HEK293 (cell line): Measurements from ENCODE around the gene HEATR3.

ENCODE experiments used
- CTCF ChIA-PET: fragments of 350-600 bp; formaldehyde crosslinking; extraction: SDS; loops from one replicate; lab custom pipeline; 2021; ENCODE audit warnings: antibody characterized with exemption; lab: Yijun Ruan, JAX
- POLR2A ChIA-PET: fragments of 300-600 bp; formaldehyde crosslinking; extraction: SDS; loops from one replicate; lab custom pipeline; 2020; ENCODE audit warnings: antibody characterized with exemption, inconsistent platforms; lab: Yijun Ruan, JAX
- H3K27ac ChIP-seq: fragments of 200-500 bp; sonication (Bioruptor generic); 2 replicates; pipeline ENCODE4 v1.5.1; 2014; ENCODE audit warnings: low read depth, low read length, control low read depth, inconsistent platforms; ENCODE audit errors: extremely low read depth
- H3K36me3 ChIP-seq, 2 experiments: fragments of 200-500 bp in 1 of 2; sonication (Bioruptor generic) in 1 of 2; 1 replicate in 1 of 2; 2 replicates in 1 of 2; pipeline ENCODE4 v1.5.1; 2014 to 2017; ENCODE audit warnings: inconsistent platforms in 2 of 2, low read length in 2 of 2; ENCODE audit not compliant: control insufficient read depth in 2 of 2, insufficient read depth in 1 of 2
- H3K4me1 ChIP-seq: fragments of 200-500 bp; sonication (Bioruptor generic); 2 replicates; pipeline ENCODE4 v1.5.1; 2014; ENCODE audit warnings: mild to moderate bottlenecking, low read length, inconsistent platforms; ENCODE audit not compliant: control insufficient read depth, insufficient read depth
- H3K4me3 ChIP-seq: 2 replicates; pipeline ENCODE4 v1.5.1; 2011; ENCODE audit warnings: low read depth, mild to moderate bottlenecking, control low read depth, low read length, moderate library complexity
- H3K9me3 ChIP-seq: fragments of 200-500 bp; sonication (Bioruptor generic); 2 replicates; pipeline ENCODE4 v1.5.1; 2014; ENCODE audit warnings: low read depth, low read length, inconsistent platforms; ENCODE audit not compliant: control insufficient read depth, insufficient read depth
- BCL11A ChIP-seq: fragments of 450-650 bp; formaldehyde crosslinking; IDR thresholded peaks from 2 replicates; pipeline ENCODE4 v1.5.1; 2016; ENCODE audit warnings: low read depth, missing biosample characterization, missing genetic modification characterization
- PRDM1 ChIP-seq: fragments of 450-650 bp; formaldehyde crosslinking; IDR thresholded peaks from 2 replicates; pipeline ENCODE4; 2016; ENCODE audit warnings: missing biosample characterization, missing genetic modification characterization
- SP2 ChIP-seq: fragments of 450-650 bp; formaldehyde crosslinking; IDR thresholded peaks from 2 replicates; pipeline ENCODE4 v1.5.1; 2016; ENCODE audit warnings: missing biosample characterization, missing genetic modification characterization
- ZBTB17 ChIP-seq: fragments of 450-650 bp; formaldehyde crosslinking; IDR thresholded peaks from 2 replicates; pipeline ENCODE4 v1.5.1; 2016; ENCODE audit warnings: missing biosample characterization, missing genetic modification characterization
- ZBTB49 ChIP-seq: fragments of 450-650 bp; formaldehyde crosslinking; IDR thresholded peaks from 2 replicates; pipeline ENCODE4 v1.5.1; 2016; ENCODE audit warnings: missing biosample characterization, missing genetic modification characterization, low read depth
- ZFHX2 ChIP-seq: fragments of 450-650 bp; formaldehyde crosslinking; conservative IDR thresholded peaks from 2 replicates; pipeline ENCODE4 v1.5.1; 2016; ENCODE audit warnings: missing biosample characterization, missing genetic modification characterization
- ZNF214 ChIP-seq: fragments of 450-650 bp; formaldehyde crosslinking; IDR thresholded peaks from 2 replicates; pipeline ENCODE4 v1.5.1; 2017; ENCODE audit warnings: missing biosample characterization, mild to moderate bottlenecking, missing genetic modification characterization, borderline replicate concordance
- ZNF23 ChIP-seq: fragments of 450-650 bp; formaldehyde crosslinking; IDR thresholded peaks from 2 replicates; pipeline ENCODE4 v1.5.1; 2016; ENCODE audit warnings: missing biosample characterization, missing genetic modification characterization, borderline replicate concordance
- ZNF248 ChIP-seq: fragments of 450-650 bp; formaldehyde crosslinking; IDR thresholded peaks from 2 replicates; pipeline ENCODE4 v1.5.1; 2017; ENCODE audit warnings: missing biosample characterization, missing genetic modification characterization
- ZNF292 ChIP-seq: fragments of 450-650 bp; formaldehyde crosslinking; IDR thresholded peaks from 2 replicates; pipeline ENCODE4 v1.5.1; 2016; ENCODE audit warnings: low read depth, missing biosample characterization, missing genetic modification characterization, borderline replicate concordance
- ZNF311 ChIP-seq: fragments of 450-650 bp; formaldehyde crosslinking; IDR thresholded peaks from 2 replicates; pipeline ENCODE4 v1.5.1; 2017; ENCODE audit warnings: missing biosample characterization, missing genetic modification characterization, borderline replicate concordance
- ZNF324 ChIP-seq: fragments of 450-650 bp; formaldehyde crosslinking; IDR thresholded peaks from 2 replicates; pipeline ENCODE4 v1.5.1; 2016; ENCODE audit warnings: missing biosample characterization, missing genetic modification characterization
- ZNF335 ChIP-seq: fragments of 450-650 bp; formaldehyde crosslinking; conservative IDR thresholded peaks from 2 replicates; pipeline ENCODE4 v1.5.1; 2016; ENCODE audit warnings: missing biosample characterization, missing genetic modification characterization
- ZNF366 ChIP-seq: fragments of 450-650 bp; formaldehyde crosslinking; conservative IDR thresholded peaks from 2 replicates; pipeline ENCODE4 v1.5.1; 2016; ENCODE audit warnings: missing biosample characterization, missing genetic modification characterization
- ZNF426 ChIP-seq: fragments of 450-650 bp; formaldehyde crosslinking; IDR thresholded peaks from 2 replicates; pipeline ENCODE4 v1.5.1; 2017; ENCODE audit warnings: missing biosample characterization, missing genetic modification characterization, mild to moderate bottlenecking, inconsistent platforms, moderate library complexity
- ZNF510 ChIP-seq: fragments of 450-650 bp; formaldehyde crosslinking; IDR thresholded peaks from 2 replicates; pipeline ENCODE4 v1.5.1; 2018; ENCODE audit warnings: mild to moderate bottlenecking, missing genetic modification characterization, missing biosample characterization; ENCODE audit not compliant: insufficient replicate concordance
- ZNF555 ChIP-seq: fragments of 450-650 bp; formaldehyde crosslinking; conservative IDR thresholded peaks from 2 replicates; pipeline ENCODE4 v1.5.1; 2017; ENCODE audit warnings: missing biosample characterization, mild to moderate bottlenecking, missing genetic modification characterization, inconsistent platforms
- ZNF580 ChIP-seq: fragments of 450-650 bp; formaldehyde crosslinking; IDR thresholded peaks from 2 replicates; pipeline ENCODE4 v1.5.1; 2016; ENCODE audit warnings: missing biosample characterization, missing genetic modification characterization
- ZNF747 ChIP-seq: fragments of 450-650 bp; formaldehyde crosslinking; IDR thresholded peaks from 2 replicates; pipeline ENCODE4 v1.5.1; 2016; ENCODE audit warnings: missing biosample characterization, missing genetic modification characterization
- ZNF768 ChIP-seq: fragments of 450-650 bp; formaldehyde crosslinking; IDR thresholded peaks from 2 replicates; pipeline ENCODE4 v1.5.1; 2018; ENCODE audit warnings: missing biosample characterization, mild to moderate bottlenecking, missing genetic modification characterization
- ZNF830 ChIP-seq: fragments of 450-650 bp; IDR thresholded peaks from 2 replicates; pipeline ENCODE4 v1.5.0; 2018; ENCODE audit warnings: missing biosample characterization, missing genetic modification characterization, low read depth, mild to moderate bottlenecking, moderate library complexity
- ZSCAN16 ChIP-seq: fragments of 450-650 bp; formaldehyde crosslinking; IDR thresholded peaks from 2 replicates; pipeline ENCODE4 v1.5.1; 2016; ENCODE audit warnings: missing biosample characterization, missing genetic modification characterization
- TF ChIP-seq, protein P1 (sequence below): fragments of 450-650 bp; formaldehyde crosslinking; IDR thresholded peaks from 2 replicates; pipeline ENCODE4 v1.5.1; 2016; ENCODE audit warnings: missing biosample characterization, missing genetic modification characterization
- TF ChIP-seq, protein P2 (sequence below): fragments of 450-650 bp; formaldehyde crosslinking; IDR thresholded peaks from 2 replicates; pipeline ENCODE4 v1.5.1; 2016; ENCODE audit warnings: missing biosample characterization, missing genetic modification characterization

The HEATR3 gene

GRCh38 chr16:50151322-50151721 lies 85.6 kb downstream of the HEATR3 start:
- no peak overlapping the region for H3K27ac ChIP-seq
- H3K9me3 ChIP-seq = no peaks in the 10 kb centered on the region
- TF ChIP-seq ZNF510 (tag by site-specific recombination) (no peak), ZNF292 (tag by site-specific recombination) (no peak), SP2 (tag by site-specific recombination) (no peak), ZNF768 (tag by site-specific recombination) (no peak), ZNF747 (no peak), ZNF248 (no peak), BCL11A (tag by site-specific recombination) (no peak), ZNF23 (no peak), ZNF214 (tag by site-specific recombination) (no peak), ZNF830 (no peak), ZNF324 (no peak)
- no peaks in the 10 kb centered on the region; a peak in 1 of 3 replicates for H3K36me3 ChIP-seq
- no peak overlapping the region for H3K4me3 ChIP-seq
- ChIA-PET CTCF (interaction anchor here (1.0 to 2.4 kb wide), 2 partner anchors 60 to 127 kb away, joined by 3 to 8 read pairs; no protein-coding TSS in a partner anchor), POLR2A (interaction anchor here (2.0 kb wide), 1 partner anchor 85 kb away, joined by 5 read pairs; the partner anchor contains the start of gene HEATR3)
- peaks cover 8% of the 10 kb centered on the region; the same call in 1 of the 2 replicates for H3K4me1 ChIP-seq

DNA sequence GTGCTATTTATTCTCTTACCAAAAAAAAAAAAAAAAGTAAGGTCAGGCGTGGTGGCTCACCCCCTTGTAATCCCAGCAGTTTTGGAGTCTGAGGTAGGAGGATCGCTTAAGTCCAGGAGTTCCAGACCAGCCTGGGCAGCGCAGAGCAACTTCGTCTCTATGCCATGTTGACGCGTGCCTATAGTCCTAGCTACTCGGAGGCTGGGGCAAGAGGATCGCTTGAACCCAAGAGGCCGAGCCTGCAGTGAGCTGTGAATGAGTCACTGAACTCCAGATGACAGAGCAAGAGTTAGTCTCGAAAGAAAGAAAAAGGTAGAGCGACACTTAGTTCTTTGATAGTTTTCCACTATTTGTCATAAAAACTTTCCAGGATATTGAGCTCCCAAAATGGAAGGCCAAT lies 86.0 kb downstream of the HEATR3 start:
- Histone ChIP-seq H3K4me1 (peaks cover 7% of the 10 kb centered on the region; the same call in 1 of the 2 replicates), H3K4me3 (no peak overlapping the region), H3K36me3 (no peaks in the 10 kb centered on the region; a peak in 1 of 3 replicates)
- POLR2A ChIA-PET = interaction anchor here (2.0 kb wide), 1 partner anchor 86 kb away, joined by 5 read pairs; the partner anchor contains the start of gene HEATR3
- TF ChIP-seq ZNF311 (tag by site-specific recombination) (no peak), ZNF580 (tag by site-specific recombination) (no peak), ZBTB49 (tag by site-specific recombination) (no peak), ZSCAN16 (no peak)
- TF ChIP-seq, protein P1, sequence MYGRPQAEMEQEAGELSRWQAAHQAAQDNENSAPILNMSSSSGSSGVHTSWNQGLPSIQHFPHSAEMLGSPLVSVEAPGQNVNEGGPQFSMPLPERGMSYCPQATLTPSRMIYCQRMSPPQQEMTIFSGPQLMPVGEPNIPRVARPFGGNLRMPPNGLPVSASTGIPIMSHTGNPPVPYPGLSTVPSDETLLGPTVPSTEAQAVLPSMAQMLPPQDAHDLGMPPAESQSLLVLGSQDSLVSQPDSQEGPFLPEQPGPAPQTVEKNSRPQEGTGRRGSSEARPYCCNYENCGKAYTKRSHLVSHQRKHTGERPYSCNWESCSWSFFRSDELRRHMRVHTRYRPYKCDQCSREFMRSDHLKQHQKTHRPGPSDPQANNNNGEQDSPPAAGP (tag by site-specific recombination) = no peak
- TF ChIP-seq, all 188 proteins: peak for 0
- Histone ChIP-seq H3K9me3 (no peaks in the 10 kb centered on the region), H3K27ac (no peak overlapping the region)
- CTCF ChIA-PET = interaction anchor here (0.5 to 2.4 kb wide), 4 partner anchors 59 to 178 kb away, joined by 3 to 8 read pairs (median 3); no protein-coding TSS in a partner anchor

GRCh38 chr16:50152351-50152806 lies 86.6 kb downstream of the HEATR3 start:
- H3K27ac ChIP-seq = peak overlapping the region; percentile 89
- no peaks in the 10 kb centered on the region; a peak in 1 of 3 replicates for H3K36me3 ChIP-seq
- POLR2A ChIA-PET = interaction anchor here (2.0 kb wide), 1 partner anchor 86 kb away, joined by 5 read pairs; the partner anchor contains the start of gene HEATR3
- no peaks in the 10 kb centered on the region for H3K9me3 ChIP-seq
- CTCF ChIA-PET = interaction anchor here (0.5 to 2.4 kb wide), 4 partner anchors 58 to 1020 kb away, joined by 3 to 8 read pairs (median 3); no protein-coding TSS in a partner anchor
- peak overlapping the region; percentile 93 for H3K4me3 ChIP-seq
- peaks cover 3% of the 10 kb centered on the region; the same call in 1 of the 2 replicates for H3K4me1 ChIP-seq
- peak; percentile 77; the same call in 1 of the 2 replicates for TF ChIP-seq PRDM1 (tag by site-specific recombination)
- TF ChIP-seq, protein P2, sequence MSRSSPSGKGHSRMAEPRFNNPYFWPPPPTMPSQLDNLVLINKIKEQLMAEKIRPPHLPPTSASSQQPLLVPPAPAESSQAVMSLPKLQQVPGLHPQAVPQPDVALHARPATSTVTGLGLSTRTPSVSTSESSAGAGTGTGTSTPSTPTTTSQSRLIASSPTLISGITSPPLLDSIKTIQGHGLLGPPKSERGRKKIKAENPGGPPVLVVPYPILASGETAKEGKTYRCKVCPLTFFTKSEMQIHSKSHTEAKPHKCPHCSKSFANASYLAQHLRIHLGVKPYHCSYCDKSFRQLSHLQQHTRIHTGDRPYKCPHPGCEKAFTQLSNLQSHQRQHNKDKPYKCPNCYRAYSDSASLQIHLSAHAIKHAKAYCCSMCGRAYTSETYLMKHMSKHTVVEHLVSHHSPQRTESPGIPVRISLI (tag by site-specific recombination) = 0 out of 2 replicates have a peak, but pooled peaks have one; percentile 62
- no peak for TF ChIP-seq ZFHX2 (tag by site-specific recombination)
- 0 out of 2 replicates have a peak, but pooled peaks have one; percentile 18 for TF ChIP-seq ZNF324
- TF ChIP-seq ZNF555 (tag by site-specific recombination) = no peak
- no peak for TF ChIP-seq ZNF366 (tag by site-specific recombination)
- 0 out of 2 replicates have a peak, but pooled peaks have one; percentile 14 for TF ChIP-seq ZBTB17 (tag by site-specific recombination)
- peak; percentile 96 for TF ChIP-seq ZNF335 (tag by site-specific recombination)
- TF ChIP-seq ZNF426 (tag by site-specific recombination) = no peak
